Right renal pelvis (tissue), 4 donors: ENCODE measurements around the gene THEMIS. TPM values are rescaled to one million over a fixed set of nuclear protein-coding genes. Genes with fewer than 3 reads are reported as not detected.
"Not testable (repeated sequence)": the region's sequence is repeated elsewhere in the genome, so short reads cannot be mapped to it uniquely, and the experiment has no call there.

ENCODE experiments used
- DNase-seq, 4 donors: peaks; one replicate each; pipeline ENCODE4 v3.0.0-alpha.2; 2013; ENCODE audit warnings: low read depth in 4 of 4, low spot score in 3 of 4, missing footprints in 1 of 4
- polyA plus RNA-seq, 4 donors: library from polyadenylated mRNA; unstranded; fragments of 120-200 nt; gene quantifications; one replicate each; pipeline ENCODE4 v1.2.1, GENCODE V29; 2013; ENCODE audit not compliant: insufficient read length in 4 of 4

Gene THEMIS
- polyA plus RNA-seq, 4 donors: 0.25 TPM; not detected in 3

DNA sequence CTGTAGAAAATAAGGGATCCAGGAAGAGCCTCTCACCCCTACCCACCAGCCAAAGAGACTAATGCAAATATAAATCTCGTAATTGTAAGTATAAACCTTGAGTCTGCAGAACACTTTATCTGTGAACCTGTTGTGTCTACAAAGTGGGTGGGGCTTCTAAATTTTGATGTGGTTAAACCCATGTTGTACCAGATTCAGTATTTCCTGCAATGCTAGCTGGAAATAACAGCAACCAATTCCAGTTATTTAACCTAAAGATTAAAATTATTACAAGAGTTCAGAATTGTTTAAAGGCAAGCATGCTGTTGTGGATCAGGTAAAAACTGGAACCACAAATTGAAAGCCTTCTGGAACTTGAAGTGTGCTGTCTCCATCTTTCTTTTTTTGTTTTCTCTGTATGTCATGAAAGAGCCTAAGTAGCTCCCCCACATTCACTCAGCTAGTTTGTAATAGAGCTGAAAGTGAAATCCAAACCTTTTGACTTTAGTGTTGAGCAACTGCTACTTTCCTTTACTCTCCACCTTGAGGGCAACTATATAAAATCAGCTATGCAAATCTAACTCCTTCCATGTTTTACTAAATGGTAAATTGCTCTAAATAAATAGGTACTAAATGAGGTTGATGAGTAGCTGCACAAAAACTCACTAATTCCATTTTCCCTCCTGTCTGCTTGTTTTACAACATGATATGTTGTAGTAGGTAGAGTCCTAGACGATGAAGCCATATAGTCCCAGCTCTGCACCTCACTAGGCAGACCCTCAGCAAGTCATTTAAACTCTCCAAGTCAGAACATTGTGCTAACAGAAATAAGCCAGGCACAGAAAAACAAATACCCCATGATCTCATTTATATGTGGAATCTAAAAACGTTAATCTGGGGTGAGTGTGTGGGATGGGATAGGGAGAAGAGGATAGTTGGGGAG, 17.9 kb upstream of the THEMIS start:
- DNase-seq: no peak

DNA sequence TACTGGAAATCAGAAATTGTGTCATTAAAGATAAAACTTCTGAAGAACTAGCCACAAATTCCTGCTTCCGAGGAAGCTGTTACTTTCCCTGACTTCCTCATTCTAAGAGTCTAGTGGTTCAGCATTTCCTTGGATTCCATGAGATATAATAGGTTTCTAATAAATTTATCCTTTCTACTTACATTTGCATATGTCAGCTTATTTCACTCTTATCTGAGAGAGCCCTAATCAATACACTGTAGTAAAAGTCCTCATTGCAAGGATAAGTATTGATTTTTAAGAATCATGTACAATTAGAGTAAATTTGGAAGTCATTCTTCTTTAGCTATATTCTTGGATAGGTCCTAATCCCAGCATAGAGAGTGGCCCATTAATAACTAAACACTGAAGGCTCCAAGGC, 16.9 kb upstream of the THEMIS start:
- no peak for DNase-seq

GRCh38 chr6:127914240-127914639, 13.4 kb upstream of the THEMIS start:
- DNase-seq: no peak

GRCh38 chr6:127912914-127913313, 12.1 kb upstream of the THEMIS start:
- DNase-seq: no peak

DNA sequence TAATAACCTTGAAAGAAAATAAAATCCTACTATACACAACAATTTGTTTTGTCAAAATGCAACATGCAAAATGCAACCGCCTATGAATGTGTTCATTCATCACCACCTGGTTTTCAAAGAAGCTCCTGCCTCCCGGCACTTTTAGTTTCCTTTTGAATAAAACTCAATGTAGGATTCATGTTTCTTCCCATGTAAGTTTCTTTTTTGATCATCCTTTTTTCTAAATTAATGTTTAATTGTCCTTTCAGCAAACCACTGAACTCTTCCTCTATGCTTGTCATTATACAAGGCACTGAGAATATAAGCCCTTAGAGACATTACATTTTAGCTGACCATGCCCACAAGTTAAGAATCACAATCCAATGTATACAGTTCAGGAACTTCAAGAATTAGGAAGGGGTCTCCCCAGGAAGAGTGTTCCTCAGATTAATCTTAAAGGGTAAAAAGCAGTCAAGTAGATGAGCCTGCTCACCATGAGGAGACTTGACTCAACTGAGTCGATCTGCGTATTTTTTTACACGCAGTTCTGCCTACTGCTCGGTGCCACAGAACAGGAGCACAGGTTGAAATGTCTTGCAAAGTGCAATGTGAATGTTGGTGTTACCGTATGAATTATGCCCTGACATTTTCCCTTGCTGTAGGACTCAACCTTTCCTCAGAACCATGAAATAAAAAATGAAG, 7.2 kb upstream of the THEMIS start:
- no peak for DNase-seq

GRCh38 chr6:127904160-127904559, 3.3 kb upstream of the THEMIS start:
- no peak for DNase-seq

GRCh38 chr6:127902933-127903332, 2.1 kb upstream of the THEMIS start:
- no peak for DNase-seq

GRCh38 chr6:127897484-127897883, 3.4 kb downstream of the THEMIS start:
- DNase-seq: no peak

- no peak for DNase-seq
Measured at GRCh38 chr6:127894051-127894450, 6.8 kb downstream of the THEMIS start.

- DNase-seq: no peak
Measured at GRCh38 chr6:127893541-127893940, 7.3 kb downstream of the THEMIS start.

- DNase-seq: no peak
Measured at GRCh38 chr6:127891731-127892326, 9.0 kb downstream of the THEMIS start.

- no peak for DNase-seq
Measured at GRCh38 chr6:127886603-127887002, 14.3 kb downstream of the THEMIS start.

- no peak for DNase-seq
Measured at GRCh38 chr6:127884134-127884533, 16.7 kb downstream of the THEMIS start.

- DNase-seq: not testable (repeated sequence)
Measured at GRCh38 chr6:127881949-127882348, 18.9 kb downstream of the THEMIS start.

DNA sequence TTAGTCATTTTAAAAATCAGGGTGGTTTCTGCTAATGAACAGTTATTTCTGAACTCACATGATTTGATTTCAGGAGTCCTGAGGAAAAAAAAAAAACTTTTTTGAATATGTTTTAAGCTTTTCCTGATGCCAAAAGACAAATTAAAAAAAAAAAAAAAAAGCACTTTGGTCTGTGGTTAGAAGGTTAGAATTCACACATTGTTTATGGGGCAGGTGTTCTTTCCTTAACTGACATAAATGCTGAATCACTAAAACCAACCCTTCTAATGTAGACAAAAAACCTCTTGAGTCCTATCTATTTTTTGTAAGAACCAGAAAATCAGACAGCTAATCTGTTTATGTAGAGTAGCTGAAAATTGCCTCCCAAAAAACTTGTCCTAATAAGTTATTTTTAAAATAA, 20.4 kb downstream of the THEMIS start:
- DNase-seq: no peak

GRCh38 chr6:127879685-127880084, 21.2 kb downstream of the THEMIS start:
- peak in 1 of 4 donors; percentile 13 for DNase-seq

GRCh38 chr6:127878115-127878514, 22.7 kb downstream of the THEMIS start:
- no peak for DNase-seq

DNA sequence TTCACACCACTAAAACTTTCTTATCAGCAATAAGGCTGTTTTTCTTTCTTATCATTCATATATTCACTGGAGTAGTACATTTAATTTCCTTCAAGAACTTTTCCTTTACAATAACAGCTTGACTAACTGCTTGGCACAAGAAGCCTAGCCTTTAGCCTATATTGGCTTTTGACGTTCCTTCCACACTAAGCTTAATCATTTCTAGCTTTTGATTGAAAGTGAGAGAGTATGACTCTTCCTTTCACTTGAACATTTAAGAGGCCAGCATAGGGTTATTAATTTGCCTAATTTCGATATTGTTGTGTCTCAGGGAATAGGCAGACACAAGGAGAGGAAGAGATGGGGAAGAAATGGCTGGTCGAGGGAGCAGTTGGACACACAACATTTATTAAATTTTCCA, 23.6 kb downstream of the THEMIS start:
- no peak for DNase-seq

- DNase-seq: no peak
Measured at GRCh38 chr6:127869772-127870404, 31.0 kb downstream of the THEMIS start.

- DNase-seq: no peak
Measured at GRCh38 chr6:127869183-127869582, 31.7 kb downstream of the THEMIS start.

- DNase-seq: no peak
Measured at GRCh38 chr6:127868338-127868737, 32.5 kb downstream of the THEMIS start.
